Glomerular endothelial cell (primary cell): ENCODE results near the gene TMED6. TPM values are rescaled to one million over a fixed set of nuclear protein-coding genes. Genes with fewer than 3 reads are reported as not detected.
"Not testable (repeated sequence)": the region's sequence is repeated elsewhere in the genome, so short reads cannot be mapped to it uniquely, and the experiment has no call there.

Experiments
- DNase-seq: peaks from one replicate; pipeline ENCODE4 v3.0.0-alpha.2; 2011; ENCODE audit warnings: low read depth, low spot score; ENCODE audit errors: extremely low read depth
- total RNA-seq: library from RNA; depleted of rRNA; stranded (reverse); fragments of >200 nt; gene quantifications from 2 replicates; pipeline ENCODE4 v1.2.3, GENCODE V29; 2015

Gene TMED6
- total RNA-seq, 1 donor from 2014 or later, result not detected

GRCh38 chr16:69363281-69363717 is 11.7 kb upstream of the TMED6 start:
- no peak for DNase-seq

DNA sequence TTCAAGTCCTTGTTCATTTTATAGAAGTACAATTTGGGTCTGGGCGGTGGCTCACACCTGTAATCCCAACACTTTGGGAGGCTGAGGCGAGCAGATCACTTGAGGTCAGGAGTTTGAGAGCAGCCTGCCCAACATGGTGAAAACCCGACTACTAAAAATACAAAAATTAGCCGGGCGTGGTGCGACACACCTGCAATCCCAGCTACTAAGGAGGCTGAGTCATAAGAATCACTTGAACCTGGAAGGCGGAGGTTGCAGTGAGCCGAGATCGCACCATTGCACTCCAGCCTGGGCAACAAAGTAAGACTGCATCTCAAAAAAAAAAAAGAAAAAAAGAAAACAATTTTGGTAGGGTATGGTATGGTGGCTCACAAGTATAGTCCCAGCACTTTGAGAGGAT is 8.5 kb upstream of the TMED6 start:
- DNase-seq, result not testable (repeated sequence)

GRCh38 chr16:69350536-69351133 is 951 bp downstream of the TMED6 start:
- DNase-seq, result no peak

DNA sequence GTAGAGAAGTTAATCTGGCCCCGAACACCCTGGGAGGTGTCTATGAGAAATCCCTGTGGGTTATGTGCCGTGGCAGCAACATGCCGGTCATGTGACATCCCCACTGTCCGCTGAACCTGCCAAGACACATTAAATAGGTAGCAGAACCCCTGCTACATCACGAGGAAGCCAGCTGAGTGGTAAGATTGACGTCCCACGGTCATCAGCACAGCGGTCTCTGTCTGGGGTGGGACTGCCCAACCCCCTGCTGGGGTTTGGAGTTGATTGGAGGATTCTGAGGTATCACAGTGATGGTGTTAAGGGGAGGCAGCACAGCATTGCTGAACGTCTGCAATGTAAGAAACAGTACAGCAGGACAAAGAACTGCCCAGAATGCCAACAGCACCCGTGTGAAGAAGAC is 2.0 kb downstream of the TMED6 start:
- DNase-seq, result no peak

- DNase-seq, result no peak
These were observed 3.4 kb downstream of the TMED6 start for GRCh38 chr16:69348222-69348621.

DNA sequence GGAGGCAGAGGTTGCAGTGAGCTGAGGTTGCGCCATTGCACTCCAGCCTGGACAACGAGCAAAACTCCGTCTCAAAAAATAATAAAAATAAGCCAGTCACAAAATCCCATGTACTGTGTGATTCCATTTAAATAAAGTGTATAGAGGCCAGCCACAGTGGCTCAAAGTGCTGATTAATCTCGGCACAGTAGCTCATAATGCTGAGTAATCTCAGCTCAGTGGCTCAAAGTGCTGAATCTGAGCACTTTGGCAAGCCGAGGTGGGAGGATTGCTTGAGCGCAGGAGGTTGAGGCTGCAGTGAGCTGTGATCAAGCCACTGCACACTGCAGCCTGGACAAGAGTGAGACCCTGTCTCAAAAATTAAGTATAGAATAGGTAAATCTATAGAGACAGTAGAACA is 4.9 kb downstream of the TMED6 start:
- no peak for DNase-seq

- DNase-seq, result no peak
These were observed 5.7 kb downstream of the TMED6 start for GRCh38 chr16:69345923-69346322.

GRCh38 chr16:69344171-69344570 is 7.4 kb downstream of the TMED6 start:
- no peak for DNase-seq

- DNase-seq, result no peak
These were observed 11.4 kb downstream of the TMED6 start for GRCh38 chr16:69340095-69340644.

GRCh38 chr16:69339289-69340094 is 12.1 kb downstream of the TMED6 start, which contains the start of the genes COG8 and NIP7:
Gene COG8, minus strand, starts transcription at chr16:69339564. Its CDS starts 12 bp downstream, at chr16:69339552.
Gene NIP7, plus strand, starts transcription at chr16:69339772. Its CDS starts 58 bp downstream, at chr16:69339830.
- peak; percentile 94 for DNase-seq

GRCh38 chr16:69338557-69339288 is 12.9 kb downstream of the TMED6 start:
- DNase-seq, result no peak

DNA sequence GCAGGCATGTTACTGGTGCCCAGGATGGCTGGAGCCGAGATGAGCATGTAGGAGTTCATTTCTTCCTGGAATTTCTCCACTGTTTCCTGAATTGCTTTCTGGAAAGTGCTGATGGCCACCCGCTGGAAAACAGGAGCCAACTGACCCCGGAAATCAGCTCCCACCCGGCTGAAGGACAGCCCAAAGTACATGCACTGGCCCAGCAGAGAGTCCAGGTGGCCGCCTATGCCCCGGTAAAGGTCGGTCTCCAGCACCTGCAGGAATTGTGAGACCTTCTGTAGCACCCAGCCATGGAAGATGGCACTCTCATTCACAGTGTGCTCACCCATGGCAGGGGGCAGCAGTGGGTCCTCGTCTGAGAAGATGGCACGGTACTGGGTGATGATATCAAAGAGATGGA is 16.9 kb downstream of the TMED6 start:
- DNase-seq, result no peak

- DNase-seq, result no peak
These were observed 21.1 kb downstream of the TMED6 start, which contains the start of gene PDF for GRCh38 chr16:69330286-69331109. Gene PDF, minus strand, starts transcription at chr16:69330588. Its CDS starts 18 bp downstream, at chr16:69330570.

GRCh38 chr16:69329369-69330285 is 22.0 kb downstream of the TMED6 start:
- no peak for DNase-seq

GRCh38 chr16:69328854-69329316 is 22.7 kb downstream of the TMED6 start:
- DNase-seq, result no peak

- DNase-seq, result no peak
These were observed 23.8 kb downstream of the TMED6 start for GRCh38 chr16:69327585-69328310.

- DNase-seq, result no peak
These were observed 25.3 kb downstream of the TMED6 start for GRCh38 chr16:69326172-69326873.

- DNase-seq, result no peak
These were observed 25.8 kb downstream of the TMED6 start for GRCh38 chr16:69325784-69326171.
